ENCODE results near the gene CCDC27.
A peak's percentile ranks its signal among the peaks of the same experiment; 100 is the strongest.

CCDC27 gene

DNA sequence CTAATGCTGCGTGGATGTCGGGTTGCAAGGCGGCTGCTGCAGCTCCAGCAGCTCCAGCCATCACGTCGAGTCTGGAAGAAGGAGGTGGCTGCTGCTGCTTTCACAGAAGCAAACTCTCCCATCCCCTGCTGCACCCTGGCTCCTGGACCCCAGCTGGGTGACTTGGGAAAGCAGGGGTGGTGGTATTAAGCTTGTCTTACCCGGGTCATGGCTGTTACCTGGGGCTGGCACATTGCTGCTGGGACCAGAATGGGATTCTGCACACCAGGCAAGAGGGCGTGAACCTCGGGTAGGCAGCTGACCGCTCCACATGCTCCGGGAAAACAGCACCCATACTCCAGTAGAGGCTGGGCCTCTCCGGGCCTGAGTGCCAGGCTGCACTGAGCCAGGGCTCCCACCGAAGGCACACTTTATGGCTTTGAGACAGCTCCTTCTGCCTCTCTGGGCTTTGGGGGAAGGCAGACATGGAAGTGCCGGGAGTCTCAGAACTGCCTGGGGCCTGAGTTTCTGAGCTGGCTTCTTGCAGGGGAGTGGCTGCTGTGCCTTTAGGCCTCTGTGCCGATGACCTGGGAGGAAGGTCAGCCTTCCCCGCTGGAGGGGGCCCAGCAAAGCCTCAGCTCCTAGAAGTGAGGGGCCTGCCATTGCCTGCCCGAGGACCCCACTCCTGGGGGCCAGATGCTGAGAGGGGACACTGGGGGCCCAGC is 21.5 kb downstream of the CCDC27 start:
- peak in 1 of 2 experiments; percentile 38 for DNase-seq (ENCODE audit: low read depth in 1 of 2, low spot score in 1 of 2)
- TF ChIP-seq JUND (IDR thresholded peaks at IDR 0.05; ENCODE audit: low read depth), result no peak
- in situ Hi-C loops (cut with HindIII; ENCODE audit: low pct_unique_long_range_greater_than_20kb, low sequenced_read_pairs), result no loop called here

DNA sequence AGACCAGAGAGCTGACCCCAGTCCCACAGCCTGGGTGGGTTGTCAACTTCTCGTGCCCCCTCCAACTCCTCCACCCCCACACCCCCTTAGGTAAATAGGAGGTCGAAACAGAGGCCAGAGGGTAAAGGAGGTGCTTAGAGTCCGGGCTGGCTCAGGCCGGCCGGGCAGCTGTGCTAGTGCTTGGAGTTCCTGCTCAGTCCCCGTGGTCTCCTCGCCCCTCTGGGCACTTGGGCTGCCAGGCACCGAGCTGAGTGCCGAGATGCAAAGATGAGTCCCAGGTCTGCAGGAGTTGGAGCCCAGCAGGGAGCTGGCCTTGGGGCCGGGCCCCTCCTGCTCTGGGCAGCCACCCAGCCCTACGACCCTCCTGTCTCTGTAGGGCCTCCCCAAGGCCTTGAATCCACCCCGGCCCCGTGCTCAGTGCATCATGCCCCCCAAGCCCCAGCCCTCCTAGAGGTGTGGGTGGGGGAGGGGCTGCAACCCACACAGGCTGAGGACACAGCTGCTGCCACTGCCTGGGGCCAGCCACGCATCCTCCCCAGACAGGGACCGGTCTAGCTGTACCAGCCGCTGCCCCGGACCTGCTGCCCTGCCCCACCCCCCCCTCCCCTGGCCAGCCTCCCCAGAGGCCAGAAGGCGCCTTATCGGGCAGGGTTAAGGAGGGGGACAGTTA is 22.2 kb downstream of the CCDC27 start:
- DNase-seq (ENCODE audit: low read depth in 1 of 2, low spot score in 1 of 2), result no peak
- in situ Hi-C loops (cut with HindIII; ENCODE audit: low pct_unique_long_range_greater_than_20kb, low sequenced_read_pairs), result no loop called here
- no peak for TF ChIP-seq JUND (IDR thresholded peaks at IDR 0.05; ENCODE audit: low read depth)

DNA sequence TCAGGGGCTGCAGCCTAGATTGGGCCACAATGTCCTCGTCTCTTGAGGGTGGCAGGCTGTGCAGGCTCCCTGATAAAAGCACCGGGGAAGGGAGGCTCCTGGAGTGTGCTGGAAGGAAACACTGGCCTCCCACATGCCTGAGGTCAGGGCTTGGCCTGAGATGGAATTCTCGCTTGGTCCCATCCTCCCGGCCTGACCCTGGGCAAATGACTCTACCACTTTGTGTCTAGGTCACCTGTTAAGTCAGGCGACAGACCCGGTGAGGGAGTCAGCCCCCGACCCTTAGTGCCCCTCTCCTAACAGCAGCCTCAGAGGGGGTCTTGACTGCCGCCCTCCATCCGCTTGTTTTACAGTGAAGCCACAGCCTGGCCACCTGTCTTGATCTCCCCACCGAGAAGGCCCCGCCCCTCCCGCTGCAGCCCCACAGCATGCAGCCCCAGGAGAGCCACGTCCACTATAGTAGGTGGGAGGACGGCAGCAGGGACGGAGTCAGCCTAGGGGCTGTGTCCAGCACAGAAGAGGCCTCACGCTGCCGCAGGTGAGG is 22.8 kb downstream of the CCDC27 start:
- no peak for TF ChIP-seq JUND (IDR thresholded peaks at IDR 0.05; ENCODE audit: low read depth)
- no peak for DNase-seq (ENCODE audit: low read depth in 1 of 2, low spot score in 1 of 2)

DNA sequence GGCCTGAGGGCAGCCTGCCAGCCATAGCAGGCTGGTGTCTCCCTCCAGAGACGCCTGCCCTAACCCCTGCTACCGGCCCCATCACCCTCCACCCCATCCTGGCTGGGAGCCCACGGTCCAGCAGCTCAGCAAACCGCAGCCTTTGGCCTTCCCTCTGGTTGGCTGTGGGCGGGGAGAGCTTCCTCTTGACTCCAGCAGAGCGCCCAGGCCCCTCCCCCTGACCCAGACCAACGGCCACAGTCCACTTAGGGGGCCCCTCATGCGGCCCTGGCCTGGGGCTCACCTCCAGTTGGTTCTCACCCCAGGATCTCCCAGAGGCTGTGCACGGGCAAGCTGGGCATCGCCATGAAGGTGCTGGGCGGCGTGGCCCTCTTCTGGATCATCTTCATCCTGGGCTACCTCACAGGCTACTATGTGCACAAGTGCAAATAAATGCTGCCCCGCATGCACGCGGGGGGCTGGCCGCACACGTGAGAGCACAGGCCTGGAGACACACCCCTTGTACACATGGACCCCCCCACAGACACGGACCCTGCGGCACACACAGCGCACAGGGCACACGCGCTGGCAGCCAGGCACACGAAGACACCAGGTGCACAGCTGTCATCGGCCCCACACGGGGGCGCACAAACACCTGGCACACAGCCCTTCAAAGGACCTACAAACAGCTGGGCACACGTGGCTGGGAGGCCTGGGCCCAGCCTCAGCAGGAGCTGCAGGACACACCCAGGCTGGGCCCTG is 23.4 kb downstream of the CCDC27 start:
- no peak for TF ChIP-seq JUND (IDR thresholded peaks at IDR 0.05; ENCODE audit: low read depth)
- DNase-seq (ENCODE audit: low read depth in 1 of 2, low spot score in 1 of 2), result peak; percentile 58 to 78
- in situ Hi-C loops (cut with HindIII; ENCODE audit: low pct_unique_long_range_greater_than_20kb, low sequenced_read_pairs), result no loop called here

More for the DNA sequence above, 22.8 kb downstream of the CCDC27 start:
- in situ Hi-C loops (cut with HindIII; ENCODE audit: low pct_unique_long_range_greater_than_20kb, low sequenced_read_pairs), result no loop called here

DNA sequence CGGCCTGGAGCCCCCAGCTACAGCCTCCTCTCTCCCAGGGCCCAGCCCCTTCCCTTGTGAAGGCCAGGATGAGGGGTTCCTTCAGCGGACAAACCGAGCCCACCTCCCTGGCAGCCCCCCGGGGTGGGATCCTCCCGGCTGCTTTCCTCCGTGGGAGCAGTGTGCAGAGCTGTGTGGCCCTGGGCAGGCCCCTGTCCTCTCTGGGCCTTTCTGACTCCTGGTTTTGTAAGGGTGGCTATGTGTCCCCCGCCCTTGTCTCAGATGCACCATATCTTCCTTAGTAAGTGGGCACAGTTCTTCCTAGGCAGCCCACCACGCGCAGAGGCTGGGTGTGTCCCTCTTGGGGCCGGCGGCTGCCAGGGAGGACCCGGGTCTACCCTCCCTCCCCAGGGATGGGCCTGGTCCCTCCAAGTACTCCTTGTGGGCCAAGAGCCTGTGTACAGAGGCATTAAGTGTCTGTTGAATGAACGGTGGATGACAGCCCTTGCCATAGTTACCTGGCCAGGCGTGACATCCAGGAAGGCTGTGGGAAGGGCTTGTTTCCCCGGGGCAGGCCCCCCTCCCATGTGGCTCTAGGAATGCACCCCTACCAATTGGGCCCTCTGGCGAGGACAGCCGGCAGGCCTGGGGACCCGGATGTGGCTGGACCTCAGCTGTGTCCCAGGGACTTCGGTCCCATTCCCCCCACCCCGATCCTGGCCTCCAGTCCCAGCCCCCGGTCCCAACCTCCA is 24.1 kb downstream of the CCDC27 start:
- peak in 1 of 2 experiments; percentile 66 for DNase-seq (ENCODE audit: low read depth in 1 of 2, low spot score in 1 of 2)
- TF ChIP-seq JUND (IDR thresholded peaks at IDR 0.05; ENCODE audit: low read depth), result no peak
- in situ Hi-C loops (cut with HindIII; ENCODE audit: low pct_unique_long_range_greater_than_20kb, low sequenced_read_pairs), result no loop called here

DNA sequence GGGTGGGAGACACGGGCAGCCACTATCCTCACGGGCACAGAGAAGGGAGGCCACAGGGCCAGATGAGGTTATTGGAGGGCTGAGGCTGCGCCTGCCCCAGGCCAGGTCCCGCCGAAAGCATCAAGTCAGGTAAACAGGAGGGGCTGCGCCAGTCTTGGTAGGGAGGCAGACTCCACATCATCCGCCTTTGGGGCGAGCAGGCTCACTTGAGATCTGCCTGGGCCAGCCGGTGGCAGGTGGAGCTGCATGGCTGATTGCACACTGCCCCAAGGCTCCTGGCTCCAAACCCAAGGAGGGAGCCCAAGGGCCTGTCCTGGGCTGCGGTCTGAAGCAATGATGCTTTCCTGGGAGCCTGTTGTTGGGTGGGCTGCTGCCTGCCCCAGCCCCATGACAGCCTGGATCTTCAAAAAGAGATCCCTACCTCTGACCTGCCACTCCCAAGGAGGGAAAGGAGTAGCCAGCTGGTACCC is 24.9 kb downstream of the CCDC27 start:
- TF ChIP-seq JUND (IDR thresholded peaks at IDR 0.05; ENCODE audit: low read depth), result no peak
- in situ Hi-C loops (cut with HindIII; ENCODE audit: low pct_unique_long_range_greater_than_20kb, low sequenced_read_pairs), result no loop called here
- DNase-seq (ENCODE audit: low read depth in 1 of 2, low spot score in 1 of 2), result no peak

DNA sequence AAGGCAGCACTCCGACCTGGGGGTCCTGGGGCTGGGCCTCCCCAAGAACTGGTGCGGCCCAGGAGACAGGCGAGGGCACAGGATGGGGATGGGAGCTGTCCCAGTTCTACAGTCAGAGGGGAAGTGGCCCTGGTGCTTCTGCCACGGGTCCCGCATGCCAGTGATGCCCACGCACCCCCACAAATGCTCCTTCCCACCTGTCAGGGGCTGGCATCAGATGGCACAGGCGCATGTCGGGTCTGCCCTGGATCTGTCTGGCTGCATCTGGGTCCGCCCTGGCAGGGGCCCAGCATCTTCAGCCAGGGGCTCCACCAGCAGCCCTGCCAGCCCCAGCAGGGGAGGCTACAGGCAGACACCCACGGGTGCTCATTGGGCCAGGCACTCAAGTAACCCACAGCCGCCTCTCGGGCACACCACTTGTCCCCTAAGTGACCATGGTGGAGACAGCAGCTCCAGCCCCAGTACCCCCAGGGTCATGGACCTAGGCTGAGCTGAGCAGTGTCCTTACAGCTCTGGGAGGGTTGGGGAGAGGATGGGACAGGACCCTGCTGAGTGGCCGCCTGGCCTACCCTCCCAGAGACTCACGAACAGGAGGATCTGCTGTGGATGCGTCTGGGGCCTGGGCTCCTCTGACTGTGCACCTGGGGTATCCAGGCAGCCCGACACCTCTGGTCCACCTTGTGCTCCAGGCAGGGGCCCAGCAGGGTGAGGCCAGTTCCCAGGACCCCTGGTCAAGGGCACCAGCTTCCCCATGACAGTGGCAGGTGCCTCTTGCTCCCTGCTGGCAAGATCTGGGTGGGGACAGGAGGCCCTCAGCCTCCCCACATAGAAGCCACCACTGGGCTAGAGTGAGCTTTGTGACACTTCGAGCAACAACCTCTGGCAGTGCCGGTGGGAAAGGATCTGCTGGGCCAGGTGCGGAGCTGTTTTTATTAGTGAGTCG is 25.7 kb downstream of the CCDC27 start:
- TF ChIP-seq JUND (IDR thresholded peaks at IDR 0.05; ENCODE audit: low read depth), result no peak
- no peak for DNase-seq (ENCODE audit: low read depth in 1 of 2, low spot score in 1 of 2)
- in situ Hi-C loops (cut with HindIII; ENCODE audit: low pct_unique_long_range_greater_than_20kb, low sequenced_read_pairs), result no loop called here

DNA sequence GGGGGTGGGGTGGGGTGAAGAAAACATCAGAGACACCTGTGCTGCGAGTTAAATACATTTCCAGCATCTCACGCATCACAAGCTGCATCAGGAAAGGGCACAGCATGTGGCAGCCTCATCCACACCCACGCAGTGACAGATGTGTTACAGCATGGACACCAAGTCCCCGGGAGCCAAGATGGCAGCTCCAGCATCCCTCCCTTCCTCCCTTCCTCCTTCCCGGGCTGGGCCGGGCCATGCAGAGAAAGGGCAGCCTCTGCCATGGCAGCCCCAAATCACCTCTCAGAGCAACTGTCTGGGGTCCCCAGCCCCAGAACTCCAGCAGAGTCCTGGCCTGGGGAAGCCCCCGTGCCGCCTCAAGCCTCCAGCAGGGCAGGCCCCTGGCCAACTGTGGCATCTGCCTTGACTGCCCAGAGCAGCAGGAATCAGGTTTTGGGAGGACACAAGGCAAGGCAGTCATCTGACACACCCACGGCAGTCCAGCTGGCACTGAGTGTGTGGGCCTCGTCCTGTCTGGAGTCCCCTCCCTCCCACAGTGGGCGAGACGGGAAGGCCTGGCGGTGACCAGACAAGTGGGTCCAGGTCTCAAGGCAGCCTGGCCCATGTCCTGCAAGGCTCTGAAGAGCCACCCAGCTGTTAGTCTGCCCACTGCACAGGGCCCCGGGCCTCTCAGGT is 26.5 kb downstream of the CCDC27 start:
- no peak for DNase-seq (ENCODE audit: low read depth in 1 of 2, low spot score in 1 of 2)
- TF ChIP-seq JUND (IDR thresholded peaks at IDR 0.05; ENCODE audit: low read depth), result no peak
- in situ Hi-C loops (cut with HindIII; ENCODE audit: low pct_unique_long_range_greater_than_20kb, low sequenced_read_pairs), result no loop called here

DNA sequence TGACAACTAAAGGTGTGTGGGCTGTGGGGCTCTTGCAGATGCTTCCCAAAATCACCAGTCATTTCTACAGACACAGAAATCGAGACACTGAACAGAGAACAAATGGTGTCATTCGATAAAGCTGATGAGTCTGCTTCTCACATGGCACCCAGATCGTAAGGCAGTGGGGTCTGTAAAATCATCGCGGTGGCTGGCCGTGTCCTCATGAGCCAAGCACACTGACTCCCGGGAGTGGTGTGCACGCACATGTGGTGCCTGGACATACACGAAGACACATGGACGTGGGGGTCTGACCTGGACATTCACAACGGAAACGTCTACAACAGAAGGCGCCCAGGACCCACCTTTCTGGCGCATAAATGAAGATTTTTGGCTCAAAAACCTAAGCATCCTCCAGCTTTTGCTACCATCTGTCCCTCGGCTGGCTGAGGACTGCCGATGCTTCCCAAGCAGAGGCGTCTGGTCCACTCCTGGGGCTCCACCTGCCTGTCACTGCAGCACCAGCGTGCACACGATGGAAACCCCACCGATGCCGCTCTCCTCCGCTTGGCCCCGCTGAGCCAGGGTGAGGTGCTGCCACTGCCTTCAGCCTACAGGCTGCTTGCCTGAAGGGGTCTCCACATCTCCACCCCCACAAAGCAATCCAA is 27.1 kb downstream of the CCDC27 start:
- TF ChIP-seq JUND (IDR thresholded peaks at IDR 0.05; ENCODE audit: low read depth), result no peak
- in situ Hi-C loops (cut with HindIII; ENCODE audit: low pct_unique_long_range_greater_than_20kb, low sequenced_read_pairs), result no loop called here
- DNase-seq (ENCODE audit: low read depth in 1 of 2, low spot score in 1 of 2), result no peak

DNA sequence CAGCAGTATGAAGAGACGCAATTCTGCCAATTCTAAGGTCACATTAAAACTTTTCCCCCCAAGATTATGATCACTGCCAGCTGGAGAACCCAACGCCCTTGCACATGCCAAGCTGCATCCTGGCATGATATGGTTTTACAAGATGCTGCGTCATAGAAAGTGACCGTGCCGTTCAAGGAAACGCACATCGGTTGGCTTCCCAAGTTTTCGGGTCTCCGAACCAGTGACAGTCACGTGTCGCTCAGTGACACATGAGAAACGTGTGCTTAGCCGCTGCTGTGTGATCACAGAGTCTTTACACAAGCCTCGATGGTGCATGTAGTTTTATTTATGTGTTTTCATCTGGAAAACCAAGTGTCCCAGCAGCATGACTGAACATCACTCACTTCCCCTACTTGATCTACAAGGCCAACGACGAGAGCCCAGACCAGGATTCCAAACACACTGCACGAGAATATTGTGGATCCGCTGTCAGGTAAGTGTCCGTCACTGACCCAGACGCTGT is 27.7 kb downstream of the CCDC27 start:
- no peak for DNase-seq (ENCODE audit: low read depth in 1 of 2, low spot score in 1 of 2)
- TF ChIP-seq JUND (IDR thresholded peaks at IDR 0.05; ENCODE audit: low read depth), result no peak
- in situ Hi-C loops (cut with HindIII; ENCODE audit: low pct_unique_long_range_greater_than_20kb, low sequenced_read_pairs), result no loop called here

All from T47D (cell line).